Astrocyte (in vitro differentiated cells and primary cell): ENCODE data around the gene GK. TPM values are rescaled to one million over a fixed set of nuclear protein-coding genes. Genes with fewer than 3 reads are reported as not detected.
"Not testable (repeated sequence)": the region's sequence is repeated elsewhere in the genome, so short reads cannot be mapped to it uniquely, and the experiment has no call there.

Source experiments
- DNase-seq: peaks from one replicate; pipeline ENCODE4 v3.0.0-alpha.2; 2010; ENCODE audit warnings: low read depth
- FAIRE-seq: peaks from 2 replicates; lab custom pipeline; 2011; peaks lifted over from hg19 to GRCh38; lab: Jason Lieb, UNC
- H2AFZ ChIP-seq: 2 replicates; pipeline ENCODE4 v1.6.0; 2012; ENCODE audit warnings: low read depth, low read length, inconsistent platforms
- H3K27ac ChIP-seq: 2 replicates; pipeline ENCODE4 v1.5.1; 2011; ENCODE audit warnings: low read depth, low read length, inconsistent platforms
- H3K27me3 ChIP-seq: 2 replicates; pipeline ENCODE4 v1.6.0; 2011; ENCODE audit warnings: low read length, inconsistent platforms; ENCODE audit not compliant: insufficient read depth
- H3K36me3 ChIP-seq: 2 replicates; pipeline ENCODE4 v1.5.1; 2011; ENCODE audit warnings: low read length, inconsistent platforms; ENCODE audit not compliant: insufficient read depth
- H3K4me1 ChIP-seq: 2 replicates; pipeline ENCODE4 v1.5.1; 2011; ENCODE audit warnings: low read length, inconsistent platforms; ENCODE audit not compliant: insufficient read depth
- H3K4me2 ChIP-seq: 2 replicates; pipeline ENCODE4 v1.6.0; 2012; ENCODE audit warnings: low read length, inconsistent platforms
- H3K4me3 ChIP-seq: 2 replicates; pipeline ENCODE4 v1.5.1; 2011; ENCODE audit warnings: low read depth, mild to moderate bottlenecking, low read length, inconsistent platforms; ENCODE audit not compliant: insufficient read depth
- H3K79me2 ChIP-seq: 2 replicates; pipeline ENCODE4 v1.6.0; 2012; ENCODE audit warnings: mild to moderate bottlenecking, low read length, inconsistent platforms; ENCODE audit not compliant: insufficient read depth
- H3K9ac ChIP-seq: 2 replicates; pipeline ENCODE4 v1.6.0; 2012; ENCODE audit warnings: mild to moderate bottlenecking, low read length, inconsistent platforms
- H3K9me3 ChIP-seq: 2 replicates; pipeline ENCODE4 v1.5.1; 2012; ENCODE audit warnings: low read depth, mild to moderate bottlenecking, low read length, inconsistent platforms; ENCODE audit not compliant: insufficient read depth
- H4K20me1 ChIP-seq: 2 replicates; pipeline ENCODE4 v1.6.0; 2012; ENCODE audit warnings: low read length, inconsistent platforms; ENCODE audit not compliant: insufficient read depth
- H3K27ac Mint-ChIP-seq: one replicate; pipeline ENCODE4 v1.8.0; 2021; ENCODE audit warnings: mild to moderate bottlenecking, mixed read lengths; ENCODE audit not compliant: unreplicated experiment
- H3K27me3 Mint-ChIP-seq: one replicate; pipeline ENCODE4 v1.8.0; 2021; ENCODE audit warnings: low read depth, mixed read lengths; ENCODE audit not compliant: unreplicated experiment
- H3K36me3 Mint-ChIP-seq: one replicate; pipeline ENCODE4 v1.8.0; 2021; ENCODE audit warnings: low read depth, mixed read lengths; ENCODE audit not compliant: unreplicated experiment
- H3K4me1 Mint-ChIP-seq: one replicate; pipeline ENCODE4 v1.8.0; 2021; ENCODE audit warnings: low read depth, mixed read lengths; ENCODE audit not compliant: unreplicated experiment
- H3K4me3 Mint-ChIP-seq: one replicate; pipeline ENCODE4 v1.8.0; 2021; ENCODE audit warnings: mild to moderate bottlenecking, moderate library complexity, mixed read lengths; ENCODE audit not compliant: unreplicated experiment
- H3K9me3 Mint-ChIP-seq: one replicate; pipeline ENCODE4 v1.8.0; 2021; ENCODE audit warnings: mild to moderate bottlenecking, mixed read lengths; ENCODE audit not compliant: unreplicated experiment
- EZH2 ChIP-seq: IDR thresholded peaks from 2 replicates; pipeline ENCODE4 v1.6.1; 2012; ENCODE audit warnings: mild to moderate bottlenecking, low read length, inconsistent platforms; ENCODE audit not compliant: insufficient read depth
- total RNA-seq: library from RNA; stranded (reverse); gene quantifications from 2 replicates; pipeline ENCODE4 v1.2.1, GENCODE V29; 2021
- TF ChIP-seq, protein P1 (sequence below): IDR thresholded peaks from 2 replicates; pipeline ENCODE4 v1.5.1; 2011; ENCODE audit warnings: low read depth, mild to moderate bottlenecking, inconsistent platforms, low read length, moderate library complexity; ENCODE audit not compliant: insufficient read depth

GK gene
- total RNA-seq, 1 donor from 2014 or later, result 2.8 TPM

DNA sequence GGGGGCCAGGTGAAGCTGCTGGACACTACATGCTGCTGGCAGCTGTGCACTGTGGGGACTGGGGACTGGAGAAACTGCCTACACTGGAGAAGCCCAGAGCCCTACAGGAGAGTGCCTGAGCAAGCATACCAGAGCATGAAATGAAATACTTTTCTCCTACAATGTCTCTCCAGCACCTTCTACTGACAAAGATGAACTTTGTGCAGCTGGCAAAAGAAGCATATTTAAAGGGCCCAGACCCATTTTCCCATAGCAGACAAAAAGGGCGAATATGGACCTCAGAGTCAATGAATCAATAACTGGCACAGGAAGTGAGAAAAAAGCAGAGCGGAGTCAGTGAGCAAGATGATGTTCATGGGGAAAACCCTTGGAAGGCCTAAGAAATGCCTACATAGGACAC, 30.9 kb upstream of the GK start:
- DNase-seq, result no peak
- peak; percentile 92 for FAIRE-seq
- Mint-ChIP-seq H3K36me3 (no peaks in the 10 kb centered on the region), H3K4me1 (peaks cover 3% of the 10 kb centered on the region), H3K27ac (peak overlapping the region; percentile 50), H3K9me3 (no peaks in the 10 kb centered on the region), H3K4me3 (no peak overlapping the region), H3K27me3 (no peaks in the 10 kb centered on the region)
- no peak overlapping the region for H3K9ac ChIP-seq
- no peaks in the 10 kb centered on the region for H3K9me3 ChIP-seq
- no peaks in the 10 kb centered on the region for H3K79me2 ChIP-seq
- H4K20me1 ChIP-seq, result no peaks in the 10 kb centered on the region
- peaks cover 3% of the 10 kb centered on the region for H3K4me1 ChIP-seq
- no peak for TF ChIP-seq EZH2
- TF ChIP-seq, protein P1, sequence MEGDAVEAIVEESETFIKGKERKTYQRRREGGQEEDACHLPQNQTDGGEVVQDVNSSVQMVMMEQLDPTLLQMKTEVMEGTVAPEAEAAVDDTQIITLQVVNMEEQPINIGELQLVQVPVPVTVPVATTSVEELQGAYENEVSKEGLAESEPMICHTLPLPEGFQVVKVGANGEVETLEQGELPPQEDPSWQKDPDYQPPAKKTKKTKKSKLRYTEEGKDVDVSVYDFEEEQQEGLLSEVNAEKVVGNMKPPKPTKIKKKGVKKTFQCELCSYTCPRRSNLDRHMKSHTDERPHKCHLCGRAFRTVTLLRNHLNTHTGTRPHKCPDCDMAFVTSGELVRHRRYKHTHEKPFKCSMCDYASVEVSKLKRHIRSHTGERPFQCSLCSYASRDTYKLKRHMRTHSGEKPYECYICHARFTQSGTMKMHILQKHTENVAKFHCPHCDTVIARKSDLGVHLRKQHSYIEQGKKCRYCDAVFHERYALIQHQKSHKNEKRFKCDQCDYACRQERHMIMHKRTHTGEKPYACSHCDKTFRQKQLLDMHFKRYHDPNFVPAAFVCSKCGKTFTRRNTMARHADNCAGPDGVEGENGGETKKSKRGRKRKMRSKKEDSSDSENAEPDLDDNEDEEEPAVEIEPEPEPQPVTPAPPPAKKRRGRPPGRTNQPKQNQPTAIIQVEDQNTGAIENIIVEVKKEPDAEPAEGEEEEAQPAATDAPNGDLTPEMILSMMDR, result no peak
- H2AFZ ChIP-seq, result no peak overlapping the region
- no peaks in the 10 kb centered on the region for H3K27me3 ChIP-seq
- no peak overlapping the region for H3K4me3 ChIP-seq
- no peaks in the 10 kb centered on the region for H3K36me3 ChIP-seq
- no peak overlapping the region for H3K4me2 ChIP-seq
- no peak overlapping the region for H3K27ac ChIP-seq

DNA sequence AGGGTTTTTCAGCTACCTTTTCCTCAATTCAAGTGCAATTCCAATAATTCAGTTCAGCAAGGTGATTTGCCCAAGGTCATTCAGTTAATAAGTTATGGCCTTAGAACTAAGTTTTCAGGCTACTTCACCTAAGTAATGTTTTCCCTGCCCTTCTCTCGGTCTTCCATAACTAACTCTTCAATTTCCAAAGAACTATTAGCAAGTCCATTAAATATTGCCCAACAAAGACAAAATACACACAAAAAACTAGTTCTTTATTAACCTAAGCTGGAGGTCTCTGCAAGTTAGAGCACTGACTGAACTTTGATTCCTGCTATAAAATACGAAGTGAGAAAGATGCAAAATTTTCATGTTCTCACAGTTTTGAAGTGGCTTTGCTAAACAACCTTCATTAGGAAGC, 26.8 kb upstream of the GK start:
- Histone ChIP-seq H3K36me3 (no peaks in the 10 kb centered on the region), H3K9me3 (no peaks in the 10 kb centered on the region), H3K4me3 (no peak overlapping the region), H2AFZ (no peak overlapping the region), H3K27ac (no peak overlapping the region), H3K4me2 (no peak overlapping the region), H3K79me2 (no peaks in the 10 kb centered on the region), H4K20me1 (no peaks in the 10 kb centered on the region), H3K27me3 (no peaks in the 10 kb centered on the region), H3K9ac (no peak overlapping the region), H3K4me1 (no peaks in the 10 kb centered on the region)
- FAIRE-seq (no peak), DNase-seq (no peak)
- Mint-ChIP-seq H3K27ac (no peak overlapping the region), H3K4me1 (peaks cover 2% of the 10 kb centered on the region), H3K27me3 (no peaks in the 10 kb centered on the region), H3K4me3 (no peak overlapping the region), H3K9me3 (no peaks in the 10 kb centered on the region), H3K36me3 (no peaks in the 10 kb centered on the region)
- TF ChIP-seq, protein P1, result no peak
- TF ChIP-seq EZH2, result no peak

DNA sequence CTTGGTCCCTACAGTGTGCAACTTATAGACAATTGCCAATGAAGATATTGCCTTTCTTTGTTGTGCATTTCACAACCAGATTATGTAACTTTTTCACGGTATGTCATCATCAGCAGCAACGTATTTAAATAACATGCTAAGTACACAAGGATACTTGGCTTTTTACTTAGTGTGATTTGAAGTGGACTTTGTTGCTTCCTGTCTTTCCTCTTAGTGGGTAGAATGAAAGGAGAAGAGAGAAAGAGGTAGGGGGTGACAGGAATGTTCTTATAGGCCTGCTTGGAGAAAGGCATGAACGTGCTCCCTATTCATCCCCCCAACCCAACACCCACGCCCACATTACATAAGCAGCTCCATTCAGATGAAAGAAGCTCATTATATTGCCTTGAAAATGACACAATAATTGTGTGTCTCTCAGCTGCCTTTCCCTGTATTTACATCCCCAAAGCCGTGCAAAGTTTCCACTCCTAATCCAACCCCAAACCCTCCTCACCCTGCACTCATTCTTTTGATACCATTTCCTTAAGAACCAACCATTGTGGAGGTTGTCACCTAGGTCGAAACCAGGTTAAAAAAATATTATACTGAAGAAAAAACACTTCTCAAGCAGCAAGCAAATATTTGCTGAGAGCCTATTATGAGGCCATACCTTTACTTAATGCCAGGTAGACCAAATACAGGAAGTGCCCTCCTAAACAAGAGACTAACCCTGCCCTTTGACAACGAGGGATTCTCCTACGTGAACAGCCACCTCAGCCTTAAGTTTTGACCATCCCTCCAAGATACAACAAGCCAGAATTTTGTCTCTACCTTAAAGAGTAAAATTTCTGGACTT, 25.2 kb upstream of the GK start:
- H3K27me3 ChIP-seq, result no peaks in the 10 kb centered on the region
- no peak overlapping the region for H2AFZ ChIP-seq
- no peak overlapping the region for H3K27ac ChIP-seq
- FAIRE-seq, result peak; percentile 76
- no peaks in the 10 kb centered on the region for H4K20me1 ChIP-seq
- H3K4me1 Mint-ChIP-seq, result no peaks in the 10 kb centered on the region
- DNase-seq, result no peak
- H3K27ac Mint-ChIP-seq, result no peak overlapping the region
- no peaks in the 10 kb centered on the region for H3K36me3 ChIP-seq
- H3K36me3 Mint-ChIP-seq, result no peaks in the 10 kb centered on the region
- H3K4me3 ChIP-seq, result no peak overlapping the region
- H3K4me1 ChIP-seq, result no peaks in the 10 kb centered on the region
- no peaks in the 10 kb centered on the region for H3K9me3 Mint-ChIP-seq
- H3K9me3 ChIP-seq, result no peaks in the 10 kb centered on the region
- H3K9ac ChIP-seq, result no peak overlapping the region
- no peak overlapping the region for H3K4me3 Mint-ChIP-seq
- TF ChIP-seq, protein P1, result no peak
- TF ChIP-seq EZH2, result no peak
- H3K79me2 ChIP-seq, result no peaks in the 10 kb centered on the region
- no peaks in the 10 kb centered on the region for H3K27me3 Mint-ChIP-seq
- H3K4me2 ChIP-seq, result no peak overlapping the region

DNA sequence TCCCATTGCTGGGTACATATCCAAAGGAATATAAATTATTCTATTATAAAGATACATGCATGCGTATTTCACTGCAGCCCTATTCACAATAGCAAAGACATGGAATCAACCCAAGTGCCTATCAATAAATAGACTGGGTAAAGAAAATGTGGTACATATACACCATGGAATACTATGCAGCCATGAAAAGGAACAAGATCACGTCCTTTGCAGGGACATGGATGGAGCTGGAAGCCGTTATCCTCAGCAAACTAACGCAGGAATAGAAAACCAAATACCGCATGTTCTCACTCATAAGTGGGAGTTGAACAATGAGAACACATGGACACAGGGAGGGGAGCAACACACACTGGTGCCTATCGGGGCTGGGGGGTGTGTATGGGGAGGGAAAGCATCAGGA, 19.2 kb upstream of the GK start:
- H3K27me3 Mint-ChIP-seq, result not testable (repeated sequence)

More for the DNA sequence above, 19.2 kb upstream of the GK start:
- not testable (repeated sequence) for H4K20me1 ChIP-seq, H3K9me3 Mint-ChIP-seq, H3K36me3 ChIP-seq, H3K4me1 ChIP-seq, H3K4me3 Mint-ChIP-seq, H3K4me3 ChIP-seq, H3K27ac Mint-ChIP-seq, FAIRE-seq, H3K4me2 ChIP-seq, H3K27me3 ChIP-seq, H3K9me3 ChIP-seq, H3K79me2 ChIP-seq, H3K9ac ChIP-seq, H3K36me3 Mint-ChIP-seq, H3K4me1 Mint-ChIP-seq, H3K27ac ChIP-seq, DNase-seq, H2AFZ ChIP-seq
